Activated naive CD8-positive, alpha-beta T cell treated with anti-CD3 and anti-CD28 coated beads for 36 hours (primary cell): ENCODE data around the gene LSM14B. TPM values are rescaled to one million over a fixed set of nuclear protein-coding genes. Genes with fewer than 3 reads are reported as not detected.
A peak's percentile ranks its signal among the peaks of the same experiment; 100 is the strongest.

Experiments used
- DNase-seq: peaks from one replicate; pipeline ENCODE4 v3.0.0; 2021
- H3K27ac Mint-ChIP-seq: one replicate; pipeline ENCODE4 v1.8.0; 2022; ENCODE audit warnings: mild to moderate bottlenecking, moderate library complexity, mixed read lengths
- H3K27me3 Mint-ChIP-seq: one replicate; pipeline ENCODE4 v1.8.0; 2022; ENCODE audit warnings: mild to moderate bottlenecking, mixed read lengths
- H3K36me3 Mint-ChIP-seq: one replicate; pipeline ENCODE4 v1.8.0; 2021; ENCODE audit warnings: mild to moderate bottlenecking, mixed read lengths
- H3K4me1 Mint-ChIP-seq: one replicate; pipeline ENCODE4 v1.8.0; 2021; ENCODE audit warnings: mixed read lengths
- H3K4me3 Mint-ChIP-seq: one replicate; pipeline ENCODE4 v1.8.0; 2022; ENCODE audit warnings: mild to moderate bottlenecking, moderate library complexity, mixed read lengths
- H3K9me3 Mint-ChIP-seq: one replicate; pipeline ENCODE4 v1.8.0; 2022; ENCODE audit warnings: mixed read lengths
- total RNA-seq, 2 experiments: library from RNA; stranded (reverse); gene quantifications; one replicate each; pipeline ENCODE4 v1.2.3, GENCODE V29; 2021

Gene LSM14B
- total RNA-seq, 2 experiments from 2014 or later = 32.8 to 34.5 TPM

GRCh38 chr20:62134735-62135231 is 12.5 kb downstream of the LSM14B start:
- Mint-ChIP-seq H3K4me3 (no peak overlapping the region), H3K36me3 (peaks cover 45% of the 10 kb centered on the region), H3K9me3 (no peaks in the 10 kb centered on the region), H3K27ac (no peak overlapping the region), H3K4me1 (peaks cover 30% of the 10 kb centered on the region), H3K27me3 (no peaks in the 10 kb centered on the region)
- DNase-seq = no peak

DNA sequence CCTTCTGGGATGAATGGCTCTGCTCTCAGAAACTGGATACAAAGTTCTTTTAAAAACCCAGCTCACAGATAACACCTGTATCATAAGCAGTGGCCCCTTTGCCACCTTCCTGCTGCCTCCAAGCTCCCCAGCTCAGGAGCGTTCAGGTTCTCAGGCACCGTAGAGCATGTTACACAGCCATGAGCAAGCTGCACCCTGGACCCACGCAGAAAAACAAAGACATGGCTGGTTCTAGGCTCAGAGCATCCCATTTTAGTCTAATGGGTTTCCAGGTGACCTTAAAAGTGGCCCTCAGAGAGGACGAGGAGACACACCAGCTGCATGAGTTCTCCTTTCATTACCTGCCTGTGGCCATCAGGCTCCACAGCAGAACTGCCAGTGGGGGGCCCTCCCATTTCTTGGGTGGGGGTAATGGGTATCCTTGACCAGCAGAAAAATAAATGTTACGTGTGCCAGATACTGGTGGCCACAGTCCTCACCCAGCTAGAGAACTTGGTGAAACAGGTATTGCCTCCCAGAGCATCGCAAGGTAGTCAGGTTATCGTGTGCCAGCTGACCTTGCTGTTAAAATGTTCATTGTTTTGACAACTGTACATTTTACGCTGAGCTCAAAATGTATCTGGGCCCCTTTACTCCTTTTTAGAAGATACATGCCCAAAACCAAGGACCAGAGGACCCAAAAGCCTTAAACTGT is 13.4 kb downstream of the LSM14B start:
- H3K36me3 Mint-ChIP-seq = peaks cover 43% of the 10 kb centered on the region

GRCh38 chr20:62136283-62137091 is 14.2 kb downstream of the LSM14B start:
- H3K27me3 Mint-ChIP-seq = no peaks in the 10 kb centered on the region
- H3K36me3 Mint-ChIP-seq = peaks cover 41% of the 10 kb centered on the region
- H3K9me3 Mint-ChIP-seq = no peaks in the 10 kb centered on the region
- no peak overlapping the region for H3K4me3 Mint-ChIP-seq
- DNase-seq = peak; percentile 55
- H3K4me1 Mint-ChIP-seq = peaks cover 44% of the 10 kb centered on the region
- peak overlapping the region; percentile 69 for H3K27ac Mint-ChIP-seq

More for the DNA sequence above, 13.4 kb downstream of the LSM14B start:
- Mint-ChIP-seq H3K27me3 (no peaks in the 10 kb centered on the region), H3K4me3 (no peak overlapping the region), H3K4me1 (peaks cover 37% of the 10 kb centered on the region), H3K27ac (peak overlapping the region; percentile 65), H3K9me3 (no peaks in the 10 kb centered on the region)
- DNase-seq = no peak

- peak overlapping the region; percentile 69 for H3K27ac Mint-ChIP-seq
- H3K27me3 Mint-ChIP-seq = no peaks in the 10 kb centered on the region
- no peaks in the 10 kb centered on the region for H3K9me3 Mint-ChIP-seq
- DNase-seq = no peak
- no peak overlapping the region for H3K4me3 Mint-ChIP-seq
- peaks cover 44% of the 10 kb centered on the region for H3K36me3 Mint-ChIP-seq
- H3K4me1 Mint-ChIP-seq = peaks cover 48% of the 10 kb centered on the region
These were observed 14.8 kb downstream of the LSM14B start for GRCh38 chr20:62137092-62137384.

DNA sequence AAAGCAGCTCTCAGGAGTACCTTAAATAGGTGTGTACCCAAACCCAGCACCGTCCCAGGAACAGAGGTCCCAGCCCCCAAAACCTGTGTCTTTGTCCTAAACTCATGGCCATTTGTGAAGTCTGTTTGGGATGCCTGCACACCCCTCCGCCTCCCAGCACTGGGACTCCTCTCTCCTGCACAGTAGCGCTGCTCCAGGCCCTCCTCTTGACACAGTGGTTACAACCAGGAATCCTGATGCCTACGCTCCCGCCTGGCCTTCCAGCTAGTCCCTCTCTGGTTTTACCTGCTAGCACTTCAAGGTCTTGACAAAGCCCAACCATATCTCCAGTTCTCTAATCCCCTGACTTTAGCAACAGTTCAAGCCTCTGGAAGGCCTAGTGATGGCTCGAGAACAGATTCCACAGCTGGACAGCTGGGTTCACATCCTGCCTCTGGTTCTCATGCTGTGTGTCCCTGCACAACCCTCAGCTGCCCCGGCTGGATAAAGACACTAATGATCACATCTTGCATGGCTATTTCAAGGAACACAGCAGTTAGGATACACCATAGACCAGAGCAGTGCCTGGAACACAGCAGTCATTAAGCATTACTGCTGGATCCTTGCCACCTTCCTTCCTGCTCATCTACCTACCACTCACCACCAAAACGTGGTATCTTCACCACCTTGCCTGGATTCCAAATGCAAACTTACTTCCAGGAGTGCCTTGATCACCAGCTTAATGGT is 15.4 kb downstream of the LSM14B start:
- no peak for DNase-seq
- H3K4me1 Mint-ChIP-seq = peaks cover 44% of the 10 kb centered on the region
- peaks cover 43% of the 10 kb centered on the region for H3K36me3 Mint-ChIP-seq
- no peak overlapping the region for H3K4me3 Mint-ChIP-seq
- H3K27me3 Mint-ChIP-seq = no peaks in the 10 kb centered on the region
- H3K9me3 Mint-ChIP-seq = no peaks in the 10 kb centered on the region
- H3K27ac Mint-ChIP-seq = peak overlapping the region; percentile 36

DNA sequence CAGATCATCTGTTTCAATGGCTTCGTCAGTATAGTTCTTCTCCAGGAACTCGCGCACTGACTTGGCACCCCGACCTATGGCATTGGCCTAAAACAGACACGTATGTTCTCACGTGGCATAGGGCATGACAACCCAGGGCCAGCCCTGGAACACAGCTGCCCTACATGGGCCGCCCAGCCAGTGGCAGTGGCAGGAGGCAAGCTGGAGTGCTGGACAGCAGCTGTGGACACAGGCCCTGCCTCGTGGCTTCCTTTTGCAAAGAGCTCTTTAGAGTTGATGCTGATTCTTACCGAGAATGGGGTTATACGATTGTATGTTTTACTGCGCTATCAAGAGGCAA is 15.9 kb downstream of the LSM14B start:
- Mint-ChIP-seq H3K4me1 (peaks cover 43% of the 10 kb centered on the region), H3K4me3 (no peak overlapping the region), H3K9me3 (no peaks in the 10 kb centered on the region), H3K27me3 (no peaks in the 10 kb centered on the region), H3K36me3 (peaks cover 43% of the 10 kb centered on the region), H3K27ac (no peak overlapping the region)
- no peak for DNase-seq

GRCh38 chr20:62138912-62139311 is 16.6 kb downstream of the LSM14B start:
- H3K27me3 Mint-ChIP-seq = no peaks in the 10 kb centered on the region
- peaks cover 36% of the 10 kb centered on the region for H3K4me1 Mint-ChIP-seq
- no peak overlapping the region for H3K4me3 Mint-ChIP-seq
- DNase-seq = no peak
- H3K36me3 Mint-ChIP-seq = peaks cover 41% of the 10 kb centered on the region
- H3K9me3 Mint-ChIP-seq = no peaks in the 10 kb centered on the region
- H3K27ac Mint-ChIP-seq = no peak overlapping the region

DNA sequence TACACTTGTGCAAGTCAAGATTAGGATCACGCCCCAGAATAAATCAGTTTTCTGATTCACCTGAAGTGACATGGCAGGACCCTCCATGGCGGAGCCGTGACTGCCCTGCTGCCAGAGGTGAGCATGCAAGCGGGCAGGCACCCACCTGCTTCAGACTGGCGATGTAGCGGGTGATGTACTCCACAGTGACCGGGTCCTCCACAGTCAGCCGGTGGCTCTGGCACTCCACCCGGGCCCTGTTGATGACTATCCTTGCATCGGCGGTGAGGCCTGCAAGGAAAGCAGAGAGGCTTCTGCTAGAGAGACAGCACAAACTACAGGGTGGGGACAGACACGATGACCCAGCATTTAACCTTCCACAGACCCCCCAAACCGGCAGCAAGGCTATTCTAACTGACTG is 17.4 kb downstream of the LSM14B start:
- Mint-ChIP-seq H3K27me3 (no peaks in the 10 kb centered on the region), H3K27ac (peak overlapping the region; percentile 8), H3K4me3 (no peak overlapping the region), H3K9me3 (no peaks in the 10 kb centered on the region), H3K36me3 (peaks cover 44% of the 10 kb centered on the region), H3K4me1 (peaks cover 33% of the 10 kb centered on the region)
- no peak for DNase-seq

DNA sequence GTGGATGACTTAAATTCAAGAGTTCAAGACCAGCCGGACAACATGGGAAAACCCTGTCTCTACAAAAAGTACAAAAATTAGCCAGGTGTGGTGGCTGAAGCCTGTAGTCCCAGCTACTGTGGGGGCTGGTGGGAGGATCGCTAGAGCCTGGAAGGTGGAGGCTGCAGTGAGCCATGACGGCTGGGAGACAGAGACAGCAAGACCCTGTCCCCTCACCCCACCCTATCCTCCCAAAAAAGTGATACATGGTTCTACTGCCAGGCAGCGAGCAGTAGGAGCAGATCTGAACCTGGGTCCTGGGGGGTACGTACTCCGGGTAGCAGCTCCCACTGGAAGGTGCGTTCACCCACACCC is 18.7 kb downstream of the LSM14B start:
- Mint-ChIP-seq H3K36me3 (peaks cover 46% of the 10 kb centered on the region), H3K27ac (peak overlapping the region; percentile 93), H3K4me1 (peaks cover 45% of the 10 kb centered on the region)

DNA sequence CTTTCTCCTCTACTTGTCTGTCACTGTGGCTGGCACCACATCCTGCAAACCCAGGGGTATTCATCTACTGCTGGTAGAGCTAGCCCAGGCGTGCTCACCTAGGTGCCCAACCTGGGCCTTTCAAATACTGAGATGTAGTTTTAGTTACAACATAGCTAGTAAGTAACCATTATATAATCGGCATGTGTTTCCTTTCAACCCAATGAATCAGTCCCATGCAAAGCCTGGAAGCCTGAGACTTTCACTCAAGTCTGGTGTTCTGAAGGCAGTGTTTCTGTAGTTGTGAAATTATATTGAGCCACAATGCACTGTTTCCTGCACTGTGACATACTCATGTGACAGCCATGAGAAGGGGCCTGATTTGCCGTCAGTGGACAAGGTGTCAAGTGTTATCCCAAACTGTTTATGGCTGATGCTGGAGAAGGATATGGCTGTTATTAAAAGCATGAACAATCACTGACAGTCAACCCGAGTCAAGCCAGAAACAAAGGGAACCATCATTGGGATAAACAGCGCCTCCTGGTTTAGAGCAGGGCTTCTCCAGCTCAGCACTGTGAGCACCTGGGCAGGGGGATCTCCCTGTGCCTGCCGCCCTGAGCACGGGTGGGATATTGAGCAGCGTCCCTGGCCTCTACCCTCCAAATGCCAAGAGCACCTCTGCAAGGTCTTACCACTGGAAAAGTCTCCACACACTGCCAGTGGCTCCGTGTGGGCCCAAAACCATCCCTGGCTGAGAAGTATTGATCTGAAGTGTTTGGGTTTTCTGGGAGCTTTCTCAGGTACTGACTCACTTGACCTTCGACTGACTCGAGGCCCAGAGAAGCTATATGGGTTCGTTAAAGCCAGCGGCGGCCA is 19.3 kb downstream of the LSM14B start:
- Mint-ChIP-seq H3K9me3 (no peaks in the 10 kb centered on the region), H3K36me3 (peaks cover 43% of the 10 kb centered on the region), H3K4me3 (peak overlapping the region; percentile 92), H3K27me3 (no peaks in the 10 kb centered on the region), H3K4me1 (peaks cover 44% of the 10 kb centered on the region), H3K27ac (peak overlapping the region; percentile 93)
- DNase-seq = peak; percentile 23

More for the DNA sequence above, 18.7 kb downstream of the LSM14B start:
- Mint-ChIP-seq H3K4me3 (peak overlapping the region; percentile 92), H3K9me3 (no peaks in the 10 kb centered on the region), H3K27me3 (no peaks in the 10 kb centered on the region)
- no peak for DNase-seq

DNA sequence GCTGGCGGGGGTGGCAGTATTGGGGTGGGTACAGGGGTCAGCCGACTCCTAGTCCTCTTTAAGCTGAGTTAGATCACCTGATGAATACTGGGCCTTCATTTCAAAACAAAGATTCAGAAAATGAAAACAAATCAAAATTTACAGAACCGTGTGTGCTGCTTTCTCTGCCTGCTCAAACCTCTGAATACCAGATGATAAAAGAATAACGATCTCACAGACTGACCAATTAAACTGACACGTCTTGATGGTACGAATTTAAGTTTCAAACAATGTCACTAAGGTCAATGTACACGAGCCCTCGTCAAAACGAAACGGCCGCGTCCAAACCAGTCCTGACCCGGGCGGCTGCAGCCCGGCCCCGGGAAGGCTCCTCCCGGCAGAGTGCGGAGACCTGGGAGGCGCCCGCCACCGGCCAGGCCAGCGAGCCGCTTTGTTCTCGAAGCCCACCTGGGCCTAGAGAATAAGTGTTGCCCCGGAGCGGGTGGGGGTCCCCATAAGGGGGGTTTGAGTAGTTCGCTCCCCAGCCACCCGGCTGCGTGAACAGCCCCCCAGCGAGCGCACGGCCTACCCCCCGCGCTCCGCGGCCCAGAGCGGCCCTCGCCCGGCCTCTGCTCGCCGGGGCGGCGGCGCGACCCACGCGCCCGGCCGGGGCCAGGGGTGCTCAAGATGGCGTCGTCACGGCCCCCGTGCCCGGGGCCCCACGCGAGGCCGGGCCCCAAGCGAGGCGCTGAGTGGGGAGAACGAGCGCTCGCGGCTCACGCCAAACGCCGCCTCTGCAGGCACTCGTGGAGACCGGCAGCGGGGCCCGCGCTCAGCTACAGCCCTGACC is 20.2 kb downstream of the LSM14B start:
- Mint-ChIP-seq H3K9me3 (no peaks in the 10 kb centered on the region), H3K27ac (peak overlapping the region; percentile 93), H3K27me3 (no peaks in the 10 kb centered on the region), H3K36me3 (peaks cover 37% of the 10 kb centered on the region), H3K4me1 (peaks cover 48% of the 10 kb centered on the region), H3K4me3 (peak overlapping the region; percentile 92)
- DNase-seq = peak; percentile 19

DNA sequence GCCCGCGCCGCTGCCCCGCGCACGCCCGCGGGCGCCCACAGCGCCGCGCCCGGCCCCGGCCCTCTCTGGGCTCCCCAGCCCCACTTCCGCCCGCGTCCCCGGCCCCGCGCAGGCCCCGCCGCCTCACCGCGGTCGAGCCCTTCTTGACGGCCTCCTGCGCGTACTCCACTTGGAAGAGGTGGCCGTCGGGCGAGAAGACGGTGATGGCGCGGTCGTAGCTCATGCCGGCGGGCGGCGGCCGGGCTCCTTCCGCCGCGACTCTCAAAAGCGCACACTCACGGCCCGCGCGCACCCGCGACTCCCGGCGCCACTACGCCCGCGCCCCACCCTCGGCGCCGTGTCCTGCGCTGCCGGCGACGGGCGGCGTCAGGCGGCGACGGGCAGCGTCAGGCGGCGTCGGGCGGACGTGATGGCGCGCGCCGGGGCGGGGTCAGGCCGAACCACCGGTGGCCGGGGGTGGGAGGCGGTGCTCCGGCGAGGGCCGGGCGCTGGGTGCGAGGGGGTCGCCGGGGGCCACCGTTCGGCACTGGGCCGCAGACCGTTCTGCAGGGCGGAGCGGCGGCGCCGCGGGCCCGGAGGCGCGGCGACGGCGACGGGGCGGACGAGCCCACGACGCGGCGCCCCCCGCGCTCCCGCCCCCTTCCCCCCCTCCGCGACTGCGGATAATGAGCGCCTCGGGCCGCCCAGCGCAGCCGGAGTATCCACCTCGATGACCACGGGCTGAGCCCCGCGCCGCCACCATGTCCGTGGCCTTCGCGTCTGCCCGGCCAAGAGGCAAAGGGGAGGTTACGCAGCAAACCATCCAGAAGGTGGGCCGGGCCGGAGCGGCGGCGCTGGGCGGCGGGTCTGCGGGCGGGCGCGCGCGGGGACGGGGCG is 21.0 kb downstream of the LSM14B start, which contains the start of the genes PSMA7 and SS18L1:
TSS of gene PSMA7 (minus strand) at position 314 of the 876 bp plus-strand sequence. CDS start at position 223, 91 bp downstream.
TSS of gene SS18L1 (plus strand) at position 689 of the 876 bp plus-strand sequence. CDS start at position 741, 52 bp downstream.
- peak within 1 kb of the TSS; percentile 93 for H3K27ac Mint-ChIP-seq
- peaks cover 49% of the 10 kb centered on the region for H3K4me1 Mint-ChIP-seq
- no peaks in the 10 kb centered on the region for H3K9me3 Mint-ChIP-seq
- H3K4me3 Mint-ChIP-seq = peak within 1 kb of the TSS; percentile 92
- no peaks in the 10 kb centered on the region for H3K27me3 Mint-ChIP-seq
- DNase-seq = peak; percentile 93
- H3K36me3 Mint-ChIP-seq = peaks cover 29% of the 10 kb centered on the region
